T follicular helper cell (primary cell): ENCODE measurements around the gene COL9A3.
A peak's percentile ranks its signal among the peaks of the same experiment; 100 is the strongest.

ENCODE experiments used
- DNase-seq: peaks from one replicate; pipeline ENCODE4 v3.0.0-alpha.2; 2020; ENCODE audit warnings: low read depth

COL9A3 gene

GRCh38 chr20:62796699-62797491 lies 20.0 kb upstream of the COL9A3 start:
- DNase-seq: no peak

GRCh38 chr20:62797671-62798532 lies 18.9 kb upstream of the COL9A3 start:
- DNase-seq: no peak

- DNase-seq: no peak
Measured at GRCh38 chr20:62799036-62799435, 17.8 kb upstream of the COL9A3 start.

- DNase-seq: no peak
Measured at GRCh38 chr20:62799459-62799858, 17.4 kb upstream of the COL9A3 start.

GRCh38 chr20:62799873-62800272 lies 17.0 kb upstream of the COL9A3 start:
- no peak for DNase-seq

- no peak for DNase-seq
Measured at GRCh38 chr20:62800314-62801259, 16.3 kb upstream of the COL9A3 start.

GRCh38 chr20:62801284-62802010 lies 15.4 kb upstream of the COL9A3 start:
- DNase-seq: no peak

- no peak for DNase-seq
Measured at GRCh38 chr20:62802026-62802712, 14.7 kb upstream of the COL9A3 start.

GRCh38 chr20:62804021-62804626 lies 12.7 kb upstream of the COL9A3 start:
- DNase-seq: no peak

- DNase-seq: peak; percentile 67
Measured at GRCh38 chr20:62804627-62805154, 12.2 kb upstream of the COL9A3 start, which contains the start of gene OGFR. OGFR (plus strand) TSS chr20:62804835; CDS start chr20:62804860, 25 bp downstream.

GRCh38 chr20:62805155-62805710 lies 11.6 kb upstream of the COL9A3 start:
- no peak for DNase-seq

- no peak for DNase-seq
Measured at GRCh38 chr20:62805711-62806382, 11.0 kb upstream of the COL9A3 start.

- no peak for DNase-seq
Measured at GRCh38 chr20:62806383-62807050, 10.3 kb upstream of the COL9A3 start.

- DNase-seq: no peak
Measured at GRCh38 chr20:62807444-62808210, 9.2 kb upstream of the COL9A3 start.

- peak; percentile 60 for DNase-seq
Measured at GRCh38 chr20:62808211-62808865, 8.5 kb upstream of the COL9A3 start.

GRCh38 chr20:62809530-62810428 lies 7.1 kb upstream of the COL9A3 start:
- DNase-seq: no peak
